MG63 (cell line): ENCODE data around the gene MRPL39. TPM values are rescaled to one million over a fixed set of nuclear protein-coding genes. Genes with fewer than 3 reads are reported as not detected.

ENCODE experiments used
- total RNA-seq: library from RNA; depleted of rRNA; stranded (reverse); fragments of >200 nt; shearing (Covaris generic); gene quantifications from 2 replicates; pipeline ENCODE4 v1.2.3, GENCODE V29; 2014; ENCODE audit warnings: low replicate concordance; rRNA removed

The MRPL39 gene
- total RNA-seq, 1 experiment from 2014 or later: 43.0 TPM

Other genes starting within 250 kb of the MRPL39 start
- 0.07 TPM in 1 of 2 replicates, not detected in the other for gene JAM2, start 31.8 kb upstream of the MRPL39 start, total RNA-seq
- gene ATP5PF, start 127.4 kb upstream of the MRPL39 start, total RNA-seq: 105 and 153 TPM in 2 replicates
- gene GABPA, start 127.5 kb upstream of the MRPL39 start, total RNA-seq: 10.2 and 11.6 TPM in 2 replicates